GM18517 (cell line): ENCODE measurements around the gene OSBPL3.
A peak's percentile ranks its signal among the peaks of the same experiment; 100 is the strongest.

Source experiments
- ATAC-seq: cut with Tn5 transposase; IDR thresholded peaks from one replicate; pipeline ENCODE4 v1.9.1; 2021; ENCODE audit warnings: mild to moderate bottlenecking, moderate library complexity; ENCODE audit not compliant: unreplicated experiment

The OSBPL3 gene

DNA sequence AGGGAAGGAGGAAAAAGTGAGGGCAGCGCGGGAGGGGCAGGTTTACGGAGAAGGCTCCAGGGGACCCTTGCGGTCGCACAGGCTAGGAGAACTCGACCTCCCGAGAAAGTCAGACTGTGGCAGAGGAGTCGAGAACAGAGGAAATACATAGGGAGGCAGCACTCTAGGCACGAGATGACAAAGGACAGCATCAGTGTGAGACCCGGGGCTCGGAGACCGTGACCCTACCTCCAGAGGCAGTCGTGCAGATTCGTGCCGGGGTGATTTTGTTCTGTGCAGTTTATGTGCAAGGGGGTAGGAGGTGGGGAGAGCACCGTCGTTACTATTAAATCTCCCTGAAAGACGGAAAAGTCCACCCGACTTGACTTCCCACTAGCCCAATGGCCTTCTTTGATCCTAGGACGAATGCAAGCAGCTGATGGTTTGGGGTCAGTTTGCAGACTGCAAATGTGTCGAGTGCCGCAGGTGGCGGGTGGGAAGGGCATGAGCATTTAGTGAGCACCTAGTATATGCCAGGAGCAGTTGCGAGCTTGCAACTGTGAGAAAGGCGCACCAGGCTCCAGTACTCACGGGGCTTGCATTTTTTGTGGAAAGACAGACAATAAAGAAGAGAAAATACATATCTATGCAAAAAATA lies 674 bp upstream of the OSBPL3 start:
- peak; percentile 17 for ATAC-seq

DNA sequence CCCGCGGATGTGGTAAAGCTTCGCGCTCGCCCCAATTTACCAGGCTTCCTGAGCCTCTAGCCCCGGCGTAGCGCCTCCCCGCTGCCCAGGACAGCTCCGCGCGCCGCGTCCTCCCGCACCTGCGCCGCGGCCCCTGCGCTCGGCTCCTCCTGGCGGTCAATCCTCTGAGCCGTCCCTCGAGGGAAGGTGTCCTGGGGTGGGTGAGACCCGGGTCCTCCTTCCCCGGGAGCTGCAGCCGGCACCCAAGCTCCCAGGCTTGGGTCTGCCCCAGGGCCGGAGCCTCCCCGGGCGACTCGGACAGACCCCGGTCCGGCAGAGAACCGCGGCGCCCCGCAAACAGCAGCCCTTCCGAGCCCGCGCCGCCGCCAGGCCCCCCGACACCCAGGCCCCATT lies 512 bp downstream of the OSBPL3 start:
- peak; percentile 44 for ATAC-seq

DNA sequence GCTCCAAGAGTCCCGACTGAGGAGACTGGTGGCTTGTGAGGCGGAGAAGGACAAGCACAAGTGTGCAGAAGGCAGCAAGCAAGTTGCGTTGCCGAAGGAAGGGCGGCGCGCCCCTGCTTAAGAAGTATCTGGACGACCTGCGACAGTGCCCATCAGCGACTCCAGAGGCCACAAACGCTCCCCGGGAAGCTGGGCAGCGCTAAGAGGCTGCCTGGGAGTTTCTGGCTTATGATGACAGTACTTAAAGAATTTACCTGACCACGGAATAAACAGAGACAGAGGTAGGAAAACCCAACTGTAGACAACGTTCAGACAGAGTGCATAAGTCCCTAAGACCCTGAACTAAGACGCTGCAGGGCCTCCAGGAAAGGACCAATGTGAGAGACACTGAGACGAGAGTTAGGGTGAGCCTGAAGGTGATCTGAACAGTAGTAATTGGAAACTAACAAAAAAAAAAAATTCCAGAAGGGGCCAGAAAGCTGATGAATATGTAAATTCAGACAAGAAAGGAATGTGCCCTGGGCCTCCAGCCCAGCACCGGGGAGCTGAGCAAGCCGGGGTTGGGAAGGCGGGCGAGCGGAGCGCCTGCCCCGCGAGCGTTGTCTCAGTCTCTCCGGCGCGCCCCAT lies 1.0 kb downstream of the OSBPL3 start:
- ATAC-seq = peak; percentile 3

DNA sequence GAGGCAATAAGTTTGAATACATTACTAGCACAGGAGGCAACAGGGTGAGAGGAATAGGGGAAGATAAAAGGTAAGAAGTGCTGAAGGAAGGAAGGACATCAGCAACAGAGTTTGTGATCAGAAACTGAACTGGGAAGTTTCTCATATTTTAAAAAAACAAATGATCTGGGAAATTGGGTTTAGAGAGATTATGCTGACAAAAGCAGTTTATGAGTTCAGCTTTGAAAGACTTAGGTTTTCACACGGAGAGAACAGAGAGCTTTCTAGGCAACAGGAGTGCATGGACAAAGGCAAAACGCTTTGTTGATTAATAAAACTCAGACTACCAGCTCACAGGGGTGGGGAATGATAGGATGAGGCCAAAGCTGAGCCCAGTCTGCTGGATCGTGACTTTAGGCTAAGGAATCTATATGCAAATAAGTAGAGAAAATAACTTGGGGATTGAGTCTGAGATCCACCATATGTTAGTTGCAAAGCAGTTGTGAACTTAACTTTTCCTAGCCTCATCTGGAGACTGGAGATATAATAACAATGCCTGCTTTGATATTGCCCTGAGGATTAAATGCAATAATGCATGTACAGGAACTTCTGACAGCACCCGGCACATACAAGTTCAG lies 4.2 kb downstream of the OSBPL3 start:
- ATAC-seq = no peak

DNA sequence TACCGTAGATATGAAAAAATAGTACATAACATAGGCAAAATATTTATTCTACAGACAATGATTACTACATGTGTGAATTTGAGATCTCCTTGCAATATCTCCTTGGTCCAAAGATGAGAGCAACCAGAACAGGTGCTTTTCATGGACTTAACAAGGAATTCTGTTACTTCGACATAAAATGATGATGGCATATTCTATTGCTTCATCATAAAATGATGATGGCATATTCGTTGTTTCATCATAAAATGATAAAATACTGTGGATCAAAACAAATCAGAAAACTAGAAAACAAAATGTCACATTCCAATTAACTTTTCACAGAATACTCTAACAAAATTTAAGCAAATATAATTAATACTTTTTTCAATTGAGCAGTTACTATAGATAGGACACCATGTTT lies 4.8 kb downstream of the OSBPL3 start:
- no peak for ATAC-seq

DNA sequence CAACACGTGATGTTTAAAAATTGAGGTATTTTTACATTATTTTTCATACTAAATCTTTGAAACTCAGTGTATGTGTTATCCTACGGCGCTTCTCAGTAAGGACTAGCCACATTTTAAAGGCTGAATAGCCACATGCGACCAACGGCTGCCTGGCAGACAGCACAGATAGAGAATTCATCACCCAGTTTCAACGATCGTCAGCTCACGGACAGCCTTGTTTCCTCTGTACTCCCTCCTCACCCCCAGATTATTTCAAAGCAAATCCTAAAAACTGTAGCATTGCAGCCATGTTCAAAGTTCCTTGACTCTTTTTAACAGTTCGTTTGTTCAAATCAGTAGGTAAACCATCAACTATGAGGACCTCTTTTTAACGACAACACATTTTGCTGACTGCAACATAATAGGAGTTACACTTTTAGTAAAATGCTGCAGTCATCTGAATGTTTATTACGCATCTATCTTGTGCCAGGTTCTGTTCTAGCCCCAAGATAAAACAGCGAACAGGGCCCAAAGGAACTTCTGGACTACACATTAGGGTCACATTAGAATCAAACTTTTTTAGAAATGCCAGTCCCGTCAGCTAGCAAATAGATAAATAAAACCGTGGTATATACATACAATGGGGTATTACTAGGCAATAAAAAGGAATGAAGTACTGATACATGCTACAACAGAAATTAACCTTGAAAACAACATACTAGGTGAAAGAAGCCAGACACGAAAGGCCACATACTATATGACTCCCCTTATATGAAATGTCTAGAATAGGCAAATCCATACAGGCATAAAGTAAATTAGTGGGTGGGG lies 5.7 kb downstream of the OSBPL3 start:
- ATAC-seq = no peak

DNA sequence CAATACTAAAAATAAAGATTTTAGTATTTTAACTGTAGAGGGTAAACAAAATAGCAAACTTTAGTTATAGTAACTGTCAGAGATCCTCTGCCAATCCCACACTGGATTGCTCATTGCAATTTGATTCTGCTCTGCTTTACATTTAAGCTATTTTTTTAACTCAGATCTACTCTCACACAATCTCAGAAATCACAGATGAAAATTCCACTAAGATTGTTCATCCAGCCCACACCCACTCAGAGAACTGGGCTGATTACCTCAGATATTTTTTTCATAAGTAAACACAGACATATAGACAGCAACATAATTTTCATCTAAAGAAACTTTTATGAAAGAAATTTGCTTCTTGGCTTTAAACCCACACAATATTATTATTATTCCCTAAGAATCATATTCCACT lies 7.0 kb downstream of the OSBPL3 start:
- ATAC-seq = no peak

DNA sequence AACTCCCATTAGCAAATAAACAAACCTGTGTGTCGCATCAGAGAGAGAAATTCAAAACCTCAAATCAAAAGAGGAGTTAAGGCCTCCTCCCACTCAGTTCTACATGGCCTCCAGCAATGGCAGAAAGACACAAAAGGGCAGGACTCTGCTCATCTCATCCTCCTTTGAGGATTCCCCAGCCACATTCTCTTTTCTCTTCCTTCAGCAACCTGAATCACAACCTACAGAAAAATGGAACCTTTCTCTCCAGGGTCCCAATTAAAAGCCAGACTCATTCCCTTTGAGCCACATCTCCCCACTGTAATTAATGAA lies 7.9 kb downstream of the OSBPL3 start:
- ATAC-seq = no peak

DNA sequence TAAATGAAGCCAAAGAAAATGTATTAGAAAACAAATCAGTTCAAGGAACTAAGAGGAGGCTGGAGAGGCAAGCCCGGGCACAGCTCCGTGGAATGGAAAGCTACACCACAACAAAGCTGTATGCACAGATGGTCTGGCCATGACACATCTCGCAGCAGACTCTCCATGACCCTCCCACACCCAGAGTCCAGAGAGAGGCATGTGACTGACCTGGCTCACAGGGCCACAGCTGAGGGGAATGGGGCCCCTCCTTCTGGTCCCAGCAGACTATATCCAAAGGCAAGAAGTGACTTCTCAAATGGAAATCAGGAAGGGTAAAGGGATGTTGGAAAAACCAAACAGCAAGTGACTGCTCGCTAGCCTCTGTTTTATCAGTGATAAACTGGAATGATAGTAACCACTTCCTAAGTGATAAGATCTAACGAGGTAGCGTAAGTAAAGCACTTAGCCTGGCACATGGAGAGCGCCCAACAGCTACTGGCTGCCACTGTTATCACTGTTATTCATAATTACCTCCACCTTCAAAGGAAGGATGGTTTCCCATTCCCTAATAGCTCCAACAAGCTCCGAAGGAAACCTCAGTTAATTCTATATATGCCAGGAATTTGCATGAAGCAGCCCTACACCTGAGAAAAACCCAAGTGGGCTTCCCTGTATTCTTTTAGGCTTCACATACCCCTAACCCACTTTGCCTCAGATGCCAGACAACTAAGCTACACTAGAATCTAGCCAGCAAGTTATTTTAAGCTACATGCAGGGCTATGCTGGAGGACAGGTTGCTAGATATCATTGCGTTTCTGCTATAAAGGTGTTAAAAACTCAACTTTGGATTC lies 8.4 kb downstream of the OSBPL3 start:
- no peak for ATAC-seq

DNA sequence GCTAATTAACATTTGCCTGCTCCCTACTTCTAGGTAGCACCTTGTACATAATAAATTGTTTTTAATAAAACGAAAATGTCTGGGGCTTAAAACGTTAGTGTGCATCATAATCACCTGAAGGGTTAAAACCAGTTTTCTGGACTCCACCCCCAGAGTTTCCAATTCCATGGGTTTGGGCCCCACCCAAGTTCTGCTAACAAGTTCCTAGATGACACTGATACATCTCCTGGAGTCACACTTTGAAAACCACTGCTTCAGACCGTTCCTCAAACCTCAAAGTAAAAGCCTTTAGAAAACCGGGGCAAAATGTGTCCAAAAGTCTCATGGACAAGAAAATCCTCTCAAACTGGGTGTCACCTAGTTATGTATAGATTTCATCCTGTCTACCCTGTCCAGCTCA lies 9.3 kb downstream of the OSBPL3 start:
- ATAC-seq = no peak

DNA sequence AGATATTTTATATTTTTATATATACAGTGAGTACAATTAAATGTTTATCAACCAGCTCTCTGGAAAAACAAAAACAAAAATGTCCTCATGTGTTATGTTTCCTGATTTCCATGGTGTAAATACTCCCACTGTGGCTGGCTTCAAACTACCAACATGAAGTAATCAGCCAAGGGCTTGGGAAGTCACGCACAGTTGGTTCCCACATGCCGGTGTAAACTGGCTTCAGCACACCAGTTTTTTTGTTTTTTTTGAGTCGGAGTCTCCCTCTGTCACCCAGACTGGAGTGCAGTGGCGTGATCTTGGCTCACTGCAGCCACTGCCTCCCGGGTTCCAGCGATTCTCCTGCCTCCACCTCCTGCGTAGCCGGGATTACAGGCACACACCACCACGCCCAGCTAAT lies 11.8 kb downstream of the OSBPL3 start:
- ATAC-seq = no peak

DNA sequence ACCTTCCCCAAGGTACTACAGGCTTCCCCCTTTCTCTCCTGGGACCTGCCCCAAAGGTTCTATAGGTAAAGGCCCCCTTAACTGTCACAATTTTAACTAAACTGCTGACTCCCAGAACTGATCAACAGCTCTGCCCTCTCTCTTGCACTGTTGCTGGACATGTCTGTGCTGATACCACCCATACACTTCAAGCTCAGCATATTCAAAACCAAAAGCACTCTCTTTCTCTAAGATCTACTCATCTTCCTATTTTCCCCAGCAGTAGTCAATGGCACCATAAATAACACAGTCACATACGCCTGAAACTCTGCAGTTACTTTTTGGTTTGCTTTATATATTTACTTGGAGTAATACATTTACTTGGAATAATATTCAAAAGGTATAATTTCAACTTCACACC lies 12.3 kb downstream of the OSBPL3 start:
- ATAC-seq = no peak

DNA sequence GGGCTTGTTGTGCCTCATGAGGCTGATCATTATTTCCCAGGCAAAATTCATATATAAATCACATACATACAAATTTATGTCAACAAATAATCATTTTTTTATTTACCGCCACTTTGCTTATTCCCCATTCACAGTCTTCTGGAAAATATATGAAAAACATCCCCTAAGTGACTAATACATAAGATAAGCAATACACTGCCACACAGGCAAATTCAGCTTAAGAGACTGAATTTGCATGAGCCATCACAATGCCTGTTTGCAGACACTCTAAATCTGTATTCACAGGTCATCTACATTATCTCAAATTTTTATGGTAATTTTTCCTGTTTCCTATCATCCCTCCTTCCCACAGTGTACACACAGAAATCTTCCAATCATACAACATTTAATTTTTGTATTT lies 13.2 kb downstream of the OSBPL3 start:
- no peak for ATAC-seq

DNA sequence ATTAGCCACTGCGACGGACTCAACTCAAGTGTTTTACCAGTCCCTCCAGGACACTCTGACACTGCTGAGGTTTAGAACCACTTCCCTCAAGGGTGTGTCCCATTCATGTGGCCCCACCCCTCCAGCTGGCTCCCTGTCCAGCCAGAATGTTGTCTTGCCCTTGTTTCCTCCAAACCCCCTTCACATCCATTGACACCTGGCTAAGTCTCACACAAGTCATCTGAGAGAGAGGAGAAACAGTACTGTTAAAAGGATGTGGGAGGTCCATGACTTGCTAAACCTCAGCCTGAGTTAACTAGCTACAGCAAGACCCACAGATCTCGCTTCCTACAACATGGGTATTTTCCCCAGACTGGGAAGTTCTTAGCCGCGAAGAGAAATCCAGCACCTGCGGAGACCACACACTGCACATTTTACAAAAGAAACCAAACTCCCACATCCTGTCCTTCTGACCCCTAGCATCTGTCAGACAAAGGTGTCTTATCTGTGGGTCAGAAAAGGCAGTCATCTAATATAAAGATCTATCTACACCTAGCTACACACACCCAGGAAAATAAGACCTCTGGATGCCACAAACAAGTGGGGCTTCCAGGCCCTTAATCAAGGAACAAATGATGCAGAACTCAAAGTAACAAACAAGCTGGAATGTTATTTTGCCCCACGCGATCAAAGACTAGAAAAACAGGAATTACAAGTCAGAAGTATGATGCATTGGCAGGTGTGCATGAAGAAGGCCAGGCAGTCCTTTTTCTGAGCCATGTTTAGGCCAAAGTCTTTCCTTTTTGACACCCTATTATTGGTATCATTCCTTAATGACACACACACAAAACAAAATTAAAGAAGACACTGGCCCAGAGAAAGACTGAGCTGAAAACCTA lies 13.9 kb downstream of the OSBPL3 start:
- ATAC-seq = peak; percentile 85

DNA sequence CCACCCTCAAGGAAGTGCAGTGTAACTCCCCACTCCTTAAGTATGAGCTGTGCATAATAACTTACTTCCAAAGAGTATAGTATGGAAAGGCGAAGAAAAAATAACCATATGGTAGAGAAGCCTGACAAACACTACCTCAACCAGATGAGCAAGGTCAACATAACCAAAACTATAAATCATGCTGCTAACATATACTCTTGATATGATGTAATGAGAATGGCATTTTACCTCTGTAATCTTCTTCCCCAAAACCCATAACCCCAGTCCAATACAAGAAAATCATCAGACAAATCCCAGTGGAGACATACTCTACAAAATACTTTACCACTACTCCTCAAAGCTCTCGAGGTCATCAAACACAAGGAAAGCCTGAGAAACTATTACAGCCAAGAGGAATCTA lies 15.8 kb downstream of the OSBPL3 start:
- ATAC-seq = no peak

DNA sequence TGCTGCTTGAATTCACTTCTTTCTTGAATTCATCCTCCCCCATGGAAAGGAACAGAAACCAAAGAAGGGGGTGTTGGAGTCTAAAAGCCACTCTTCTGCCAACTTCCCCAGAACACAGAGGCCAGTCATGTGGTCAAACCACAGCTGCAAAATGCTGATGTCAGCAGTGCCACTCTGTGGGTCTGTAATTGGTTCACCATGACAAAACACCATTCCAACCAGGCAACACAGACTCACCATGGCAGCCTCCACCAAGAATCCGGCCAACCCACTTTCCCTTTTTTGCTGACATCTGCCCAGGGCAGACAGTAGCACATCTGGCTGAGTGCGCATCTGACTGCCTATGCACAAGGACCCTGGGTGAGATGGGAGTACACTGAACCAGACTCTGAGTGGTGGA lies 16.8 kb downstream of the OSBPL3 start:
- peak; percentile 44 for ATAC-seq

DNA sequence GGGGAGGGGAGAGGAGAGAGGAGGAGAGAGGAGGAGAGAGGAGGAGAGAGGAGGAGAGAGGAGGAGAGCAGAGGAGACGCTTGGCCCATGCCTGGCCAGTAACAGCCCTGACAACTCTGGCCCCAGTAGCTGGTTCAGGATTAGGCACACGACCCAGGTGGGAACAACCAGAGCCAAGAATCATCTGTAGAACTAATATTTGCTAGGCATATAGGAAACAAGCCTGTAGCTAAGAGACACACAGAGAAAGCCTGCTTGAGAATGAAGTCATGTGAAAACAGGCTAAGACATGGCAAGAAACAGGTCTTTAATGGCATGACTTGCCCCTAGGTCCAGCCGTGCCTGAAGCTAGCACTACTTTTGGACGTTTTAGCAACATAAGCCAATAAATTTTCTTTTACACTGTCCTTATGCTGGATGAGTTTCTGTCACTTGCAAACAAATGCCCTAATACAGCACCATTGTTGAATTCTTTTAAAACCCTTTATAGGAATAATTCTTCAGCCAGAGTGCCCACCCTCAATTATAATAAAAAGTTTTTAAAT lies 17.5 kb downstream of the OSBPL3 start:
- no peak for ATAC-seq

DNA sequence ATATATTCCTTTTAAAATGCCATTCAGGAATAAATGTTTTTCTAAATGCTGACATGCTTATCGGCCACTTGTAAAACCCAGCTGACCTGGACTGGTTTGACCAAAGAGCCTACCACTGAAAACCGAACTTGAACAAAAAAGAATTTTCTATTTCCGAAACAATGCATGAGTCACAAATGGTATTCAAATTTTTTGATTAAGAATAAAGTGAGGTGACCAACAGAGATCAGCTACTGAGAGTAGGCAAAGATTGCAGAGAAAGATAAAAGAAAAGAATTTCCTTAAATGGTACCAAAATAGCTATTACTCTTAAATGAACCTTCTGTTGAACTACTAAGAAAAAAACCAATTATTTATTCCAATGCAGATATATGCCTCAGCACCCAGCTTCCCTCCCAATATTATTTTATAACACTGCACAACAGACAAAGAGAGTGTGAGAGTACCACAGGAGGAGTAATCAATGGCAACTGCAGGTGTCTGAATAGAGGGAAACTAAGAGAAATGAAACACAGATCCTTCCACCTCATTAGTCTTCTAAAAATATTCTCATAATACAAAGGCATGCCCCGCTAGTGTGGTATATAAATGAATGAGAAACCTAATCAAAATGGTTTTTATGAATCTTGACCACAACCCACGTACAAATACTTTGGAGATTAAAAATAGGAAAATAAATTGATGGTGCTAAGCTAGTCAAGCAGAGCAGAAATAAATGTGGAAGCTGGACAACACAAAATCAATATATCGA lies 20.1 kb downstream of the OSBPL3 start:
- ATAC-seq = no peak

DNA sequence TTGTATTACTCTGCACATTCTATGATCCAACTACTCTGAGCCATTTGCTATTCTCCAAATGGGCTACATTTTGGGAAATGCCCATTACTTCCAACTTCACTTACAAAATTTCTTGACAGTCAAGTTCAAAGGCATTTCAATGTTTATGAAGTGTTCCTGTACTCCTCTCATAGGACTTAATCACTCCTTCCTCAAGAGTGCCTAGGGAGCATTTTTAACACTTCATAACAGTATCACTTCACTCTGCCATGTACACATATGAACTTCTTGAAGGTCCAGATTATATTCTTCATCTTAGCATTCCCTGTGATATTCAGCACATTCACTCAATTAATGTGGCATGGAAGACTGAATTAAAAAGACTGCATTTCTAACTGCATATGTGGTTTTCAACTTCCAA lies 21.6 kb downstream of the OSBPL3 start:
- ATAC-seq = no peak
